Transverse colon (tissue), 4 donors: Measurements from ENCODE around the gene ACP7. TPM values are rescaled to one million over a fixed set of nuclear protein-coding genes. Genes with fewer than 3 reads are reported as not detected.
"Not testable (repeated sequence)": the region's sequence is repeated elsewhere in the genome, so short reads cannot be mapped to it uniquely, and the experiment has no call there.

ENCODE experiments used
- DNase-seq: peaks from one replicate; pipeline ENCODE4 v3.0.0-alpha.2; 2019
- H3K27ac ChIP-seq, 4 donors: fragments of 200-600 bp; sonication (generic); 2 replicates each; pipeline ENCODE4 v1.5.1; 2016 to 2018; ENCODE audit warnings: inconsistent platforms in 4 of 4
- H3K27me3 ChIP-seq: fragments of 200-600 bp; sonication (generic); 2 replicates; pipeline ENCODE4 v1.5.1; 2017; ENCODE audit warnings: inconsistent platforms
- H3K36me3 ChIP-seq, 4 donors: fragments of 200-600 bp; sonication (generic); 2 replicates each; pipeline ENCODE4 v1.5.1; 2017 to 2019; ENCODE audit warnings: inconsistent platforms in 4 of 4
- H3K4me1 ChIP-seq, 4 donors: fragments of 200-600 bp; sonication (generic); 2 replicates each; pipeline ENCODE4 v1.5.1; 2017 to 2020; ENCODE audit warnings: inconsistent platforms in 4 of 4
- H3K4me3 ChIP-seq, 4 donors: fragments of 200-600 bp; sonication (generic); 1 replicate in 1 of 4; 2 replicates in 3 of 4; pipeline versions ENCODE4 v1.5.1 to v1.6.1; 2017 to 2019; ENCODE audit warnings: inconsistent platforms in 4 of 4
- H3K9me3 ChIP-seq, 2 donors: fragments of 200-600 bp; sonication (generic); 2 replicates each; pipeline ENCODE4 v1.5.1; 2017 to 2019; ENCODE audit warnings: inconsistent platforms in 2 of 2
- CTCF ChIP-seq, 5 experiments: fragments of 200-600 bp in 3 of 5; fragments of 450-650 bp in 2 of 5; sonication (generic) in 3 of 5; IDR thresholded peaks; 1 replicate in 2 of 5; 2 replicates in 3 of 5; pipeline ENCODE4 v1.5.1; 2016 to 2017; ENCODE audit warnings: antibody characterized with exemption in 5 of 5, inconsistent platforms in 3 of 5, mild to moderate bottlenecking in 2 of 5, moderate library complexity in 1 of 5
- EP300 ChIP-seq: sonication (generic); formaldehyde crosslinking; IDR thresholded peaks from one replicate; pipeline ENCODE4 v1.6.1; 2017; ENCODE audit warnings: antibody characterized with exemption, low read depth
- POLR2A ChIP-seq: fragments of 450-650 bp; IDR thresholded peaks from one replicate; pipeline ENCODE4 v1.6.1; 2016; ENCODE audit warnings: antibody characterized with exemption, mild to moderate bottlenecking, moderate library complexity
- POLR2AphosphoS5 ChIP-seq, 3 donors: sonication (generic); formaldehyde crosslinking; IDR thresholded peaks; one replicate each; pipeline ENCODE4 v1.6.1; 2016; ENCODE audit warnings: antibody characterized with exemption in 3 of 3
- WGBS, 2 donors: methylation state at CpG; one replicate each; pipeline ENCODE4 v1.1.5; 2018; ENCODE audit warnings: low coverage in 1 of 2; 5-methylcytosine and 5-hydroxymethylcytosine counted together
- in situ Hi-C, 4 donors: fragments of 200-750 bp; cut with MboI; loops; one replicate each; pipeline versions ENCODE4 v1.15.0 to v1.15.1; 2017; ENCODE audit warnings: low sequenced_read_pairs in 3 of 4, low pct_ligation_motif_present in 1 of 4, low pct_unique_long_range_greater_than_20kb in 1 of 4
- intact Hi-C: fragments of 100-400 bp; cut with DNase I; formaldehyde crosslinking; loops from one replicate; pipeline ENCODE4 v1.15.1; 2023; ENCODE audit warnings: low total_unique reads
- total RNA-seq, 4 donors: library from RNA; depleted of rRNA; stranded (reverse); fragments of >200 nt; gene quantifications; one replicate each; pipeline ENCODE4 v1.1.0, GENCODE V29; 2016

The ACP7 gene
- total RNA-seq, 4 donors from 2014 or later: not detected

- no peak overlapping the region for H3K27ac ChIP-seq
- 69 to 77% methylated on average over 8 to 11 of the region's 11 CpGs for WGBS, 2 donors
- no peaks in the 10 kb centered on the region for H3K36me3 ChIP-seq
- no peak for DNase-seq
- H3K4me1 ChIP-seq: no peaks in the 10 kb centered on the region
- no peaks in the 10 kb centered on the region for H3K9me3 ChIP-seq
- peaks cover 28% of the 10 kb centered on the region for H3K27me3 ChIP-seq
- in situ Hi-C loops: loop anchor here in 3 of 4 donors (10.0 to 25.0 kb wide), 3 partner anchors 70 to 422 kb away; partner anchors contain the start of genes EID2 (in 2 of the 3), EID2B (in 2 of the 3) and LRFN1 (in 1 of the 3)
- intact Hi-C loops: no loop called here
- TF ChIP-seq POLR2A (no peak), CTCF (IDR thresholded peaks at IDR 0.05) (no peak), POLR2AphosphoS5 (IDR thresholded peaks at IDR 0.05) (no peak), EP300 (no peak)
- H3K4me3 ChIP-seq: no peak overlapping the region
These were observed 31.1 kb downstream of the ACP7 start for GRCh38 chr19:39115105-39115847.

GRCh38 chr19:39117023-39117422 lies 32.9 kb downstream of the ACP7 start:
- H3K4me1 ChIP-seq, H3K27ac ChIP-seq, H3K36me3 ChIP-seq, H3K4me3 ChIP-seq, intact Hi-C loops, H3K9me3 ChIP-seq, DNase-seq: not testable (repeated sequence)
- peaks cover 27% of the 10 kb centered on the region for H3K27me3 ChIP-seq
- in situ Hi-C loops: loop anchor here in 3 of 4 donors (10.0 to 25.0 kb wide), 3 partner anchors 68 to 420 kb away; partner anchors contain the start of genes EID2 (in 2 of the 3), EID2B (in 2 of the 3) and LRFN1 (in 1 of the 3)
- 47 to 71% methylated on average over 2 to 8 of the region's 8 CpGs for WGBS, 2 donors

GRCh38 chr19:39119830-39120229 lies 35.7 kb downstream of the ACP7 start:
- H3K9me3 ChIP-seq: no peaks in the 10 kb centered on the region
- in situ Hi-C loops (loop anchor here (5.0 to 25.0 kb wide), 6 partner anchors 62 to 417 kb away; partner anchors contain the start of genes EID2 (in 2 of the 4), EID2B (in 2 of the 4), GMFG (in 1 of the 4) and LRFN1 (in 1 of the 4)), intact Hi-C loops (loop anchor here (5.0 kb wide), 1 partner anchor 207 kb away; no protein-coding TSS in a partner anchor)
- no peaks in the 10 kb centered on the region for H3K36me3 ChIP-seq
- TF ChIP-seq CTCF (IDR thresholded peaks at IDR 0.05): no peak
- no peak for TF ChIP-seq EP300
- TF ChIP-seq POLR2AphosphoS5 (IDR thresholded peaks at IDR 0.05): no peak
- TF ChIP-seq POLR2A: no peak
- H3K27ac ChIP-seq: no peak overlapping the region
- no peak overlapping the region for H3K4me3 ChIP-seq
- peaks cover 0 to 7% (median 3%) of the 10 kb centered on the region in 4 donors for H3K4me1 ChIP-seq
- peaks cover 18% of the 10 kb centered on the region for H3K27me3 ChIP-seq
- no peak for DNase-seq
- WGBS, 2 donors: 76% methylated on average over 1 of the region's 1 CpG; no CpG with 5 or more reads in 1 of the 2 donors

- intact Hi-C loops (loop anchor here (2.0 to 5.0 kb wide), 2 partner anchors 64 to 204 kb away; no protein-coding TSS in a partner anchor), in situ Hi-C loops (loop anchor here (5.0 to 25.0 kb wide), 4 partner anchors 59 to 414 kb away; partner anchors contain the start of genes EID2 (in 2 of the 4), EID2B (in 2 of the 4) and GMFG (in 1 of the 4))
- H3K9me3 ChIP-seq: no peaks in the 10 kb centered on the region
- DNase-seq: no peak
- H3K4me3 ChIP-seq: no peak overlapping the region
- H3K27me3 ChIP-seq: peaks cover 18% of the 10 kb centered on the region
- no peak overlapping the region for H3K27ac ChIP-seq
- H3K4me1 ChIP-seq: peaks cover 6 to 30% (median 21%) of the 10 kb centered on the region in 4 donors
- no peak for TF ChIP-seq POLR2AphosphoS5 (IDR thresholded peaks at IDR 0.05)
- TF ChIP-seq CTCF (IDR thresholded peaks at IDR 0.05): no peak
- no peak for TF ChIP-seq EP300
- no peak for TF ChIP-seq POLR2A
- 43 to 62% methylated on average over 4 to 18 of the region's 18 CpGs for WGBS, 2 donors
- no peaks in the 10 kb centered on the region for H3K36me3 ChIP-seq
These were observed 39.0 kb downstream of the ACP7 start for GRCh38 chr19:39122934-39123731.
